ENCODE measurements around the gene ANP32A. TPM values are rescaled to one million over a fixed set of nuclear protein-coding genes. Genes with fewer than 3 reads are reported as not detected.

Gene ANP32A
- polyA plus RNA-seq, 1 donor (not counting 4 experiments of a cell fraction or from before 2014, with no cell fraction given), result 93.6 TPM

DNA sequence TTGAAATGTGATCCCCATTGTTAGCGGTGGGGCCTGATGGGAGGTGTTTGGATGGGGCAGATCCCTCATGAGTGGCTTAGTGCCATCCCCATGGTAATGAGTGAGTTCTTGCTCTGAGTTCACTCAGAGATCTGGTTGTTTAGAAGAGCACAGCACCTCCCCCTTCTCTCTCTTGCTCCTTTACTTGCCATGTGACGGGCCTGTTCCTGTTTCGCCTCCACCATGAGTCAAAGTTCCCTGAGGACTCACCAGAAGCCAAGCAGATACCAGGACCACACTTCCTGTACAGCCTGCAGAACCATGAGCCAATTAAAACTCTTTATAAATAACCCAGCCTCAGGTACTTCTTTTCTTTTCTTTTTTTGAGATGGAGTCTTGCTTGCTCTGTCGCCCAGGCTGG is 46.6 kb downstream of the ANP32A start:
- peaks cover 4% of the 10 kb centered on the region in 2 experiments for H3K36me3 ChIP-seq (ENCODE audit: control insufficient read depth in 2 of 2, extremely low read depth in 1 of 2, insufficient read depth in 2 of 2, low read length in 2 of 2)
- no peaks in the 10 kb centered on the region for H3K9me3 ChIP-seq (ENCODE audit: control insufficient read depth, low read depth, low read length)
- no peak overlapping the region for H3K9ac ChIP-seq (ENCODE audit: control insufficient read depth, extremely low read depth, insufficient read depth, low read length)
- H3K4me1 ChIP-seq (ENCODE audit: control insufficient read depth, extremely low read depth, insufficient read depth, low read length), result no peaks in the 10 kb centered on the region
- FAIRE-seq (no peak), DNase-seq (ENCODE audit: low read depth, low spot score) (no peak)
- H3K27me3 ChIP-seq (ENCODE audit: control insufficient read depth, extremely low read depth, insufficient read depth, low read length), result peaks cover 4% of the 10 kb centered on the region
- no peak overlapping the region for H2AFZ ChIP-seq (ENCODE audit: control insufficient read depth, low read length)
- dilution Hi-C loops (cut with MboI; ENCODE audit: extremely low pct_ligation_motif_present, low sequenced_read_pairs), result no loop called here
- H3K79me2 ChIP-seq (ENCODE audit: control insufficient read depth, insufficient read depth, low read length), result no peaks in the 10 kb centered on the region
- no peak overlapping the region for H3K4me3 ChIP-seq (ENCODE audit: control insufficient read depth in 2 of 3, extremely low read depth in 1 of 3, insufficient read depth in 2 of 3, low read depth in 1 of 3, low read length in 3 of 3)
- H4K20me1 ChIP-seq (ENCODE audit: control insufficient read depth, extremely low read depth, insufficient read depth, low read length), result no peaks in the 10 kb centered on the region
- no peak for TF ChIP-seq EZH2 (IDR thresholded peaks at IDR 0.05; ENCODE audit: low read length)
- TF ChIP-seq, protein P1, sequence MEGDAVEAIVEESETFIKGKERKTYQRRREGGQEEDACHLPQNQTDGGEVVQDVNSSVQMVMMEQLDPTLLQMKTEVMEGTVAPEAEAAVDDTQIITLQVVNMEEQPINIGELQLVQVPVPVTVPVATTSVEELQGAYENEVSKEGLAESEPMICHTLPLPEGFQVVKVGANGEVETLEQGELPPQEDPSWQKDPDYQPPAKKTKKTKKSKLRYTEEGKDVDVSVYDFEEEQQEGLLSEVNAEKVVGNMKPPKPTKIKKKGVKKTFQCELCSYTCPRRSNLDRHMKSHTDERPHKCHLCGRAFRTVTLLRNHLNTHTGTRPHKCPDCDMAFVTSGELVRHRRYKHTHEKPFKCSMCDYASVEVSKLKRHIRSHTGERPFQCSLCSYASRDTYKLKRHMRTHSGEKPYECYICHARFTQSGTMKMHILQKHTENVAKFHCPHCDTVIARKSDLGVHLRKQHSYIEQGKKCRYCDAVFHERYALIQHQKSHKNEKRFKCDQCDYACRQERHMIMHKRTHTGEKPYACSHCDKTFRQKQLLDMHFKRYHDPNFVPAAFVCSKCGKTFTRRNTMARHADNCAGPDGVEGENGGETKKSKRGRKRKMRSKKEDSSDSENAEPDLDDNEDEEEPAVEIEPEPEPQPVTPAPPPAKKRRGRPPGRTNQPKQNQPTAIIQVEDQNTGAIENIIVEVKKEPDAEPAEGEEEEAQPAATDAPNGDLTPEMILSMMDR (optimal IDR thresholded peaks at IDR 0.05 in 1 of 3, IDR thresholded peaks at IDR 0.05 in 1 of 3, conservative IDR thresholded peaks at IDR 0.05 in 1 of 3; ENCODE audit: extremely low read depth in 1 of 3, insufficient read depth in 2 of 3, low read length in 3 of 3), result no peak
- no peaks in the 10 kb centered on the region for H3K9me1 ChIP-seq (ENCODE audit: control insufficient read depth, extremely low read depth, insufficient read depth, low read length)
- H3K4me2 ChIP-seq (ENCODE audit: control insufficient read depth, extremely low read depth, insufficient read depth, low read depth, low read length), result no peak overlapping the region
- H3K27ac ChIP-seq (ENCODE audit: control insufficient read depth, insufficient read depth, low read length), result no peak overlapping the region

DNA sequence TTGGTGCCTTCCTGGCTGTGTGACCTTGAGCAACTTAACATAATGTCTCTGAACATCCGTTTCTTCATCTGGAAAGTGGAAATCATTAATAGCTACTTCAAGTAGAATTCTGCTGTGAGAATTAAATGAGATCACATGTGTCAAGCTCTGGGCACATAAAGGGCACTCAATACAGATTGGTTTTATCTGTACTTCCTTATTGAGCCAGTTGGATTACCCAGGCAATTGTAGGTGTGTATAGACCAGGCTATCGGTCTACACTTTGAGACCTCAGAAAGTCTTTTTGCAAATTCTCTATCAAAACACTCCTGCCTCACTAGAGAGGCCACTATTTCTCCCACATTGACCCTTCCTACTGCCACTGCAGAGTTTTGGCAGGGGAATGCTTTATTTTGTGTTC is 47.7 kb downstream of the ANP32A start:
- Histone ChIP-seq H3K27me3 (ENCODE audit: control insufficient read depth, extremely low read depth, insufficient read depth, low read length) (peaks cover 4% of the 10 kb centered on the region), H3K9ac (ENCODE audit: control insufficient read depth, extremely low read depth, insufficient read depth, low read length) (no peak overlapping the region), H3K79me2 (ENCODE audit: control insufficient read depth, insufficient read depth, low read length) (no peaks in the 10 kb centered on the region), H3K4me1 (ENCODE audit: control insufficient read depth, extremely low read depth, insufficient read depth, low read length) (peaks cover 4% of the 10 kb centered on the region), H2AFZ (ENCODE audit: control insufficient read depth, low read length) (no peak overlapping the region), H4K20me1 (ENCODE audit: control insufficient read depth, extremely low read depth, insufficient read depth, low read length) (no peaks in the 10 kb centered on the region), H3K4me2 (ENCODE audit: control insufficient read depth, extremely low read depth, insufficient read depth, low read depth, low read length) (no peak overlapping the region), H3K9me1 (ENCODE audit: control insufficient read depth, extremely low read depth, insufficient read depth, low read length) (no peaks in the 10 kb centered on the region), H3K9me3 (ENCODE audit: control insufficient read depth, low read depth, low read length) (no peaks in the 10 kb centered on the region), H3K36me3 (ENCODE audit: control insufficient read depth in 2 of 2, extremely low read depth in 1 of 2, insufficient read depth in 2 of 2, low read length in 2 of 2) (peaks cover 4% of the 10 kb centered on the region in 2 experiments), H3K4me3 (ENCODE audit: control insufficient read depth in 2 of 3, extremely low read depth in 1 of 3, insufficient read depth in 2 of 3, low read depth in 1 of 3, low read length in 3 of 3) (no peak overlapping the region), H3K27ac (ENCODE audit: control insufficient read depth, insufficient read depth, low read length) (no peak overlapping the region)
- FAIRE-seq, result no peak
- dilution Hi-C loops (cut with MboI; ENCODE audit: extremely low pct_ligation_motif_present, low sequenced_read_pairs), result no loop called here
- DNase-seq (ENCODE audit: low read depth, low spot score), result no peak
- TF ChIP-seq, protein P1 (optimal IDR thresholded peaks at IDR 0.05 in 1 of 3, IDR thresholded peaks at IDR 0.05 in 1 of 3, conservative IDR thresholded peaks at IDR 0.05 in 1 of 3; ENCODE audit: extremely low read depth in 1 of 3, insufficient read depth in 2 of 3, low read length in 3 of 3), result no peak
- TF ChIP-seq EZH2 (IDR thresholded peaks at IDR 0.05; ENCODE audit: low read length), result no peak
